Left ventricle myocardium inferior (tissue), 1 donor: ENCODE measurements around the gene PARD3. TPM values are rescaled to one million over a fixed set of nuclear protein-coding genes. Genes with fewer than 3 reads are reported as not detected.

Source experiments
- DNase-seq: peaks from one replicate; pipeline ENCODE4 v3.0.0-alpha.2; 2020
- H3K27ac ChIP-seq: fragments of 200-600 bp; replicated peaks from 2 replicates; pipeline ENCODE4 v1.8.0; 2021
- H3K27me3 ChIP-seq: fragments of 200-600 bp; 2 replicates; pipeline ENCODE4 v1.8.0; 2021; ENCODE audit warnings: low read depth
- H3K36me3 ChIP-seq: fragments of 200-600 bp; 2 replicates; pipeline ENCODE4 v1.8.0; 2021
- H3K4me1 ChIP-seq: fragments of 200-600 bp; 2 replicates; pipeline ENCODE4 v1.8.0; 2021
- H3K4me3 ChIP-seq: fragments of 200-600 bp; 2 replicates; pipeline ENCODE4 v1.8.0; 2021; ENCODE audit warnings: mild to moderate bottlenecking, moderate library complexity
- H3K9me3 ChIP-seq: fragments of 200-600 bp; replicated peaks from 2 replicates; pipeline ENCODE4 v1.8.0; 2021
- CTCF ChIP-seq: fragments of 200-600 bp; IDR thresholded peaks from 2 replicates; pipeline ENCODE4 v1.8.0; 2021; ENCODE audit warnings: antibody characterized with exemption, mild to moderate bottlenecking, borderline replicate concordance
- intact Hi-C: fragments of 100-400 bp; cut with micrococcal nuclease; formaldehyde crosslinking; loops from one replicate; pipeline ENCODE4 v1.11.0; 2022
- total RNA-seq: library from RNA; stranded (reverse); fragmentation: NEBNext Ultra II Directional; extraction: Animal tissue kit (Norgen Biotek cat#: 25700); gene quantifications from one replicate; pipeline ENCODE4 v1.2.1, GENCODE V29; 2021
- donor health status: DM: no; HTN: yes; CAD: no; lungs with severe emphysema.

PARD3 gene
- total RNA-seq, 1 donor from 2014 or later = 29.6 TPM

- Histone ChIP-seq H3K4me3 (no peak overlapping the region), H3K9me3 (no peaks in the 10 kb centered on the region), H3K36me3 (no peaks in the 10 kb centered on the region), H3K27ac (peak overlapping the region; percentile 30), H3K27me3 (no peaks in the 10 kb centered on the region), H3K4me1 (peaks cover 56% of the 10 kb centered on the region)
- no peak for TF ChIP-seq CTCF
- intact Hi-C loops = no loop called here
- no peak for DNase-seq
Measured at GRCh38 chr10:34644224-34644623, 170.9 kb downstream of the PARD3 start.

GRCh38 chr10:34643620-34644019, 171.5 kb downstream of the PARD3 start:
- H3K9me3 ChIP-seq = no peaks in the 10 kb centered on the region
- no peak for DNase-seq
- no peak overlapping the region for H3K27ac ChIP-seq
- no peak overlapping the region for H3K4me3 ChIP-seq
- peaks cover 58% of the 10 kb centered on the region for H3K4me1 ChIP-seq
- no peaks in the 10 kb centered on the region for H3K36me3 ChIP-seq
- no peak for TF ChIP-seq CTCF
- intact Hi-C loops = no loop called here
- H3K27me3 ChIP-seq = no peaks in the 10 kb centered on the region

- DNase-seq = no peak
- Histone ChIP-seq H3K36me3 (no peaks in the 10 kb centered on the region), H3K27me3 (no peaks in the 10 kb centered on the region), H3K27ac (no peak overlapping the region), H3K4me1 (peaks cover 56% of the 10 kb centered on the region), H3K9me3 (no peaks in the 10 kb centered on the region), H3K4me3 (no peak overlapping the region)
- intact Hi-C loops = no loop called here
- no peak for TF ChIP-seq CTCF
Measured at GRCh38 chr10:34641913-34642558, 173.1 kb downstream of the PARD3 start.

GRCh38 chr10:34641147-34641912, 173.8 kb downstream of the PARD3 start:
- DNase-seq = no peak
- Histone ChIP-seq H3K27me3 (no peaks in the 10 kb centered on the region), H3K9me3 (no peaks in the 10 kb centered on the region), H3K4me1 (peaks cover 49% of the 10 kb centered on the region), H3K4me3 (no peak overlapping the region), H3K27ac (no peak overlapping the region), H3K36me3 (no peaks in the 10 kb centered on the region)
- TF ChIP-seq CTCF = no peak
- intact Hi-C loops = no loop called here

- H3K36me3 ChIP-seq = no peaks in the 10 kb centered on the region
- DNase-seq = peak; percentile 77
- no peak overlapping the region for H3K27ac ChIP-seq
- TF ChIP-seq CTCF = peak; percentile 95
- peaks cover 22% of the 10 kb centered on the region for H3K4me1 ChIP-seq
- no peaks in the 10 kb centered on the region for H3K9me3 ChIP-seq
- H3K27me3 ChIP-seq = no peaks in the 10 kb centered on the region
- intact Hi-C loops = loop anchor here (5.0 kb wide), 1 partner anchor 1306 kb away; the partner anchor contains the start of gene NRP1
- no peak overlapping the region for H3K4me3 ChIP-seq
Measured at GRCh38 chr10:34638406-34639054, 176.6 kb downstream of the PARD3 start.
